DND-41 (cell line): ENCODE measurements around the gene ABCC8.

Source experiments
- ATAC-seq: fragments of 200-7000 bp; cut with Tn5 transposase; 3 replicates; pipeline ENCODE4 v1.9.1; 2021; ENCODE audit warnings: low read depth; ENCODE audit not compliant: insufficient read depth
- DNase-seq: peaks from one replicate; pipeline ENCODE4 v3.0.0-alpha.2; 2020
- H2AFZ ChIP-seq: 2 replicates; pipeline ENCODE4 v1.6.0; 2012; ENCODE audit warnings: low read depth, low read length
- H3K27ac ChIP-seq: 2 replicates; pipeline ENCODE4 v1.5.1; 2012; ENCODE audit warnings: low read length, inconsistent platforms
- H3K27me3 ChIP-seq: fragments of 200-600 bp; sonication (generic); 2 replicates; pipeline ENCODE4 v1.6.0; 2012; ENCODE audit warnings: low read length, mild to moderate bottlenecking, inconsistent platforms; ENCODE audit not compliant: insufficient read depth, poor library complexity
- H3K36me3 ChIP-seq: 2 replicates; pipeline ENCODE4 v1.5.1; 2012; ENCODE audit warnings: low read length, inconsistent platforms; ENCODE audit not compliant: insufficient read depth
- H3K4me1 ChIP-seq: 2 replicates; pipeline ENCODE4 v1.5.1; 2012; ENCODE audit warnings: mild to moderate bottlenecking, low read length; ENCODE audit not compliant: insufficient read depth
- H3K4me2 ChIP-seq: 2 replicates; pipeline ENCODE4 v1.6.0; 2012; ENCODE audit warnings: mild to moderate bottlenecking, moderate library complexity, low read length, inconsistent platforms; ENCODE audit not compliant: insufficient read depth
- H3K4me3 ChIP-seq, 2 experiments: fragments of 200-600 bp in 1 of 2; shearing (Covaris generic) in 1 of 2; 2 replicates each; pipeline ENCODE4 v1.5.1; 2012 to 2016; ENCODE audit warnings: inconsistent platforms in 2 of 2, low read length in 2 of 2, mild to moderate bottlenecking in 2 of 2, low read depth in 1 of 2, moderate library complexity in 1 of 2
- H3K79me2 ChIP-seq: 2 replicates; pipeline ENCODE4 v1.6.0; 2012; ENCODE audit warnings: low read length, inconsistent platforms; ENCODE audit not compliant: insufficient read depth
- H3K9ac ChIP-seq: 2 replicates; pipeline ENCODE4 v1.6.0; 2012; ENCODE audit warnings: low read depth, mild to moderate bottlenecking, inconsistent platforms, low read length, moderate library complexity
- H3K9me3 ChIP-seq: 2 replicates; pipeline ENCODE4 v1.5.1; 2012; ENCODE audit warnings: low read length, moderate library complexity, mild to moderate bottlenecking, inconsistent platforms; ENCODE audit not compliant: insufficient read depth, severe bottlenecking
- H4K20me1 ChIP-seq: 2 replicates; pipeline ENCODE4 v1.6.0; 2012; ENCODE audit warnings: low read length; ENCODE audit not compliant: insufficient read depth
- CTCF ChIP-seq: IDR thresholded peaks from 2 replicates; pipeline ENCODE4 v1.5.1; 2012; ENCODE audit warnings: borderline replicate concordance, low read length, moderate library complexity, mild to moderate bottlenecking; ENCODE audit not compliant: poor library complexity, severe bottlenecking; ENCODE audit errors: extremely low read depth
- EZH2 ChIP-seq: IDR thresholded peaks from 3 replicates; pipeline ENCODE4 v1.6.1; 2012; ENCODE audit warnings: borderline replicate concordance, low read depth, mild to moderate bottlenecking, moderate library complexity, low read length, inconsistent platforms; ENCODE audit not compliant: severe bottlenecking

Gene ABCC8

GRCh38 chr11:17378655-17379054, 98.0 kb downstream of the ABCC8 start:
- no peaks in the 10 kb centered on the region for H3K27me3 ChIP-seq

GRCh38 chr11:17376493-17376892, 100.2 kb downstream of the ABCC8 start:
- no peak overlapping the region for H3K4me3 ChIP-seq
- no peak overlapping the region for H3K27ac ChIP-seq
- no peaks in the 10 kb centered on the region for H3K4me1 ChIP-seq
- no peaks in the 10 kb centered on the region for H3K79me2 ChIP-seq
- TF ChIP-seq CTCF = no peak
- TF ChIP-seq EZH2 = no peak
- DNase-seq = no peak
- no peaks in the 10 kb centered on the region for H3K27me3 ChIP-seq
- peaks cover 46% of the 10 kb centered on the region for H3K9me3 ChIP-seq
- no peaks in the 10 kb centered on the region for H4K20me1 ChIP-seq
- H2AFZ ChIP-seq = no peak overlapping the region
- H3K4me2 ChIP-seq = no peak overlapping the region
- ATAC-seq = no peak
- H3K9ac ChIP-seq = no peak overlapping the region
- peaks cover 83% of the 10 kb centered on the region for H3K36me3 ChIP-seq

More at GRCh38 chr11:17378655-17379054, 98.0 kb downstream of the ABCC8 start:
- ATAC-seq (no peak), DNase-seq (no peak)
- Histone ChIP-seq H3K9me3 (peaks cover 25% of the 10 kb centered on the region), H3K79me2 (peaks cover 5% of the 10 kb centered on the region), H3K4me3 (no peak overlapping the region), H3K27ac (no peak overlapping the region), H3K4me1 (peaks cover 3% of the 10 kb centered on the region), H3K36me3 (peaks cover 80% of the 10 kb centered on the region), H4K20me1 (peaks cover 6% of the 10 kb centered on the region), H2AFZ (no peak overlapping the region), H3K4me2 (no peak overlapping the region), H3K9ac (no peak overlapping the region)
- TF ChIP-seq EZH2 (no peak), CTCF (no peak)

GRCh38 chr11:17375547-17375946, 101.1 kb downstream of the ABCC8 start:
- Histone ChIP-seq H3K4me2 (no peak overlapping the region), H3K36me3 (peaks cover 92% of the 10 kb centered on the region), H3K27me3 (no peaks in the 10 kb centered on the region), H3K79me2 (no peaks in the 10 kb centered on the region), H3K27ac (no peak overlapping the region), H3K4me3 (no peak overlapping the region), H2AFZ (no peak overlapping the region), H4K20me1 (no peaks in the 10 kb centered on the region), H3K9me3 (peaks cover 56% of the 10 kb centered on the region), H3K4me1 (no peaks in the 10 kb centered on the region), H3K9ac (no peak overlapping the region)
- DNase-seq = no peak
- no peak for TF ChIP-seq CTCF
- TF ChIP-seq EZH2 = no peak
- no peak for ATAC-seq

GRCh38 chr11:17371614-17372013, 105.0 kb downstream of the ABCC8 start:
- H2AFZ ChIP-seq = no peak overlapping the region
- no peaks in the 10 kb centered on the region for H3K4me1 ChIP-seq
- DNase-seq (no peak), ATAC-seq (no peak)
- peaks cover 99% of the 10 kb centered on the region for H3K36me3 ChIP-seq
- H3K27ac ChIP-seq = no peak overlapping the region
- no peak for TF ChIP-seq EZH2
- no peak for TF ChIP-seq CTCF
- peaks cover 74% of the 10 kb centered on the region for H3K9me3 ChIP-seq
- no peak overlapping the region for H3K9ac ChIP-seq
- no peaks in the 10 kb centered on the region for H3K79me2 ChIP-seq
- H3K27me3 ChIP-seq = no peaks in the 10 kb centered on the region
- H3K4me3 ChIP-seq = no peak overlapping the region
- no peaks in the 10 kb centered on the region for H4K20me1 ChIP-seq
- no peak overlapping the region for H3K4me2 ChIP-seq
